ENCODE data around the gene NEU3. TPM values are rescaled to one million over a fixed set of nuclear protein-coding genes. Genes with fewer than 3 reads are reported as not detected.

The NEU3 gene
- total RNA-seq, 1 experiment from 2014 or later, result 29.0 TPM

- intact Hi-C loops (cut with micrococcal nuclease; ENCODE audit: unreplicated experiment), result no loop called here
- POLR2A ChIA-PET, result no interaction called here
- CTCF ChIA-PET, result interaction anchor here (0.6 kb wide), 1 partner anchor 133 kb away, joined by 3 read pairs; no protein-coding TSS in a partner anchor
- Histone ChIP-seq H3K4me1 (ENCODE audit: control insufficient read depth, insufficient read depth, low read length) (no peaks in the 10 kb centered on the region), H3K4me3 (ENCODE audit: low read depth in 2 of 2, low read length in 2 of 2) (no peak overlapping the region), H3K9me3 (ENCODE audit: control insufficient read depth, insufficient read depth, low read depth, low read length) (no peaks in the 10 kb centered on the region), H3K36me3 (ENCODE audit: control insufficient read depth, insufficient read depth, low read length) (peaks cover 17% of the 10 kb centered on the region; the same call in 1 of the 2 replicates), H3K27ac (ENCODE audit: low read length) (no peak overlapping the region), H3K27me3 (ENCODE audit: control insufficient read depth, insufficient read depth, low read length) (no peaks in the 10 kb centered on the region)
- BruUV-seq (replicated peaks), result no TSS peak
- in situ Hi-C loops (cut with HindIII; ENCODE audit: low pct_unique_long_range_greater_than_20kb, low sequenced_read_pairs), result loop anchor here (25.0 kb wide), 2 partner anchors 101 to 226 kb away; partner anchors contain the start of gene TPBGL
- no peak for TF ChIP-seq POLR2AphosphoS5 (IDR thresholded peaks at IDR 0.05; ENCODE audit: low read depth, low read length)
- DNase-seq (ENCODE audit: low read depth, low spot score) (no peak), ATAC-seq (no peak)
These were observed 22.6 kb downstream of the NEU3 start for GRCh38 chr11:75011357-75011756.

- Histone ChIP-seq H3K27me3 (ENCODE audit: control insufficient read depth, insufficient read depth, low read length) (no peaks in the 10 kb centered on the region), H3K27ac (ENCODE audit: low read length) (no peak overlapping the region), H3K9me3 (ENCODE audit: control insufficient read depth, insufficient read depth, low read depth, low read length) (no peaks in the 10 kb centered on the region), H3K4me1 (ENCODE audit: control insufficient read depth, insufficient read depth, low read length) (no peaks in the 10 kb centered on the region), H3K4me3 (ENCODE audit: low read depth in 2 of 2, low read length in 2 of 2) (no peak overlapping the region), H3K36me3 (ENCODE audit: control insufficient read depth, insufficient read depth, low read length) (peaks cover 15% of the 10 kb centered on the region; the same call in 1 of the 2 replicates)
- BruUV-seq (replicated peaks), result no TSS peak
- ATAC-seq, result no peak
- ChIA-PET CTCF (no interaction called here), POLR2A (no interaction called here)
- DNase-seq (ENCODE audit: low read depth, low spot score), result no peak
- TF ChIP-seq REST (IDR thresholded peaks at IDR 0.05; ENCODE audit: insufficient read depth in 1 of 2, low read depth in 2 of 2, low read length in 1 of 2), result no peak
- intact Hi-C loops (cut with micrococcal nuclease; ENCODE audit: unreplicated experiment), result no loop called here
- in situ Hi-C loops (cut with HindIII; ENCODE audit: low pct_unique_long_range_greater_than_20kb, low sequenced_read_pairs), result loop anchor here (25.0 kb wide), 2 partner anchors 100 to 225 kb away; partner anchors contain the start of gene TPBGL
These were observed 23.1 kb downstream of the NEU3 start for GRCh38 chr11:75011872-75012271.

DNA sequence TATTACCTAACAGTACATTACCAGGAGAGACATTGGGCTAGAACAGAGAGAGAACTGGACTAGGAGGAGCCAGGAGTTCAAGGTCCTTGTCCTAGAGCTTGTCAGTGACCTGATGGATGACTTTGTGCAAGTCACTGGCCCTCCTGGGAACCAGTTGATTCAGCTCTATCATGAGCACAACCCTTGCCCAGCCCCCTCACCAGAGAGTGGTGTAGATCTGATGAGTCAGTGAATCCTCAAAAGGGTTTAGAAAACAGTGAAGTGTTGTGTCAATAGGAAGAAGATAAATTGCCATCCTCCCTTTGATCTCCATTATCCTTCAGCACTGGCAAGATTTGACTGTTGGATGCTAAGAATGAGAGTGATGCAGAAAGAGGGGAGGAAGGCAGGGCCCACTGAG is 24.3 kb downstream of the NEU3 start:
- no peak for DNase-seq (ENCODE audit: low read depth, low spot score)
- H3K27ac ChIP-seq (ENCODE audit: low read length), result no peak overlapping the region
- no peak for ATAC-seq
- TF ChIP-seq TCF7L2 (IDR thresholded peaks at IDR 0.05; ENCODE audit: low read depth, low read length) (no peak), CTCF (IDR thresholded peaks at IDR 0.05) (no peak), POLR2AphosphoS5 (IDR thresholded peaks at IDR 0.05; ENCODE audit: low read depth, low read length) (no peak), REST (IDR thresholded peaks at IDR 0.05; ENCODE audit: insufficient read depth in 1 of 2, low read depth in 2 of 2, low read length in 1 of 2) (no peak), SIN3A (IDR thresholded peaks at IDR 0.05; ENCODE audit: borderline replicate concordance, insufficient read depth, low read depth, low read length) (no peak)
- H3K36me3 ChIP-seq (ENCODE audit: control insufficient read depth, insufficient read depth, low read length), result peaks cover 6% of the 10 kb centered on the region; the same call in 1 of the 2 replicates
- H3K4me3 ChIP-seq (ENCODE audit: low read depth in 2 of 2, low read length in 2 of 2), result no peak overlapping the region
- BruUV-seq (replicated peaks), result no TSS peak
- no peaks in the 10 kb centered on the region for H3K4me1 ChIP-seq (ENCODE audit: control insufficient read depth, insufficient read depth, low read length)
- intact Hi-C loops (cut with micrococcal nuclease; ENCODE audit: unreplicated experiment) (no loop called here), in situ Hi-C loops (cut with HindIII; ENCODE audit: low pct_unique_long_range_greater_than_20kb, low sequenced_read_pairs) (loop anchor here (25.0 kb wide), 2 partner anchors 99 to 224 kb away; partner anchors contain the start of gene TPBGL)
- H3K27me3 ChIP-seq (ENCODE audit: control insufficient read depth, insufficient read depth, low read length), result no peaks in the 10 kb centered on the region
- POLR2A ChIA-PET, result no interaction called here
- CTCF ChIA-PET, result interaction anchor here (0.6 kb wide), 1 partner anchor 134 kb away, joined by 3 read pairs; no protein-coding TSS in a partner anchor
- no peaks in the 10 kb centered on the region for H3K9me3 ChIP-seq (ENCODE audit: control insufficient read depth, insufficient read depth, low read depth, low read length)

Measured in Panc1 (cell line).